ENCODE measurements around the gene ZBTB5.
A peak's percentile ranks its signal among the peaks of the same experiment; 100 is the strongest.
"Not testable (repeated sequence)": the region's sequence is repeated elsewhere in the genome, so short reads cannot be mapped to it uniquely, and the experiment has no call there.

ZBTB5 gene

DNA sequence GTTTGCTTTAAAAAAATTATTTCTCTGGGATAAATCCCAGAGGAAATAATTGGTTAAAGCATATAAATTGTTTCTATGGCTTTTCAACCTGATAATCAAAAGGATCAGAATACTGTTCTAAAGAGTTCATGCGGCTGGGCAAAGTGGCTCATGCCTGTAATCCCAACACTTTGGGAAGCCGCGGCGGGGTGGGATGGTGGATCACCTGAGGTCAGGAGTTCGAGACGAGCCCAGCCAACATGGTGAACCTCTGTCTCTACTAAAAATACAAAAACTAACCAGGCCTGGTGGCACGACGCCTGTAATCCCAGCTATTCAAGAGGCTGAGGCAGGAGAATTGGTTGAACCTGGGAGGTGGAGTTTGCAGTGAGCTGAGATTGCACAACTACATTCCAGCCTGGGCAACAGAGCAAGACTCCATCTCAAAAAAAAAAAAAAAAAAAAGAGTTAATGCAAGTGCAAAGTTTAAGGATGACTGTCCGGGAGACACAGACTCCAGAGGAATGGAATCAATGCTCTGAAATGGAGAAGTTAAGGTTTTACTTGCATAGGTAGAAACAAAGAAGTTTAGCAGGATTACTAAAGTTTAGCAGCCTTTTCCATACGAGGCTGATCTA is 59.4 kb downstream of the ZBTB5 start:
- peak overlapping the region in 1 of 2 donors; percentile 29 for H3K4me3 Mint-ChIP-seq
- H3K9me3 Mint-ChIP-seq: peaks cover 0 to 7% of the 10 kb centered on the region in 2 donors
- DNase-seq: no peak
- peaks cover 60 to 93% of the 10 kb centered on the region in 2 donors for H3K4me1 Mint-ChIP-seq
- H3K36me3 Mint-ChIP-seq: peaks cover 9 to 29% of the 10 kb centered on the region in 2 donors
- no peak for ATAC-seq (replicated peaks)
- no peaks in the 10 kb centered on the region for H3K27me3 Mint-ChIP-seq
- peak overlapping the region; percentile 98 for H3K27ac Mint-ChIP-seq

DNA sequence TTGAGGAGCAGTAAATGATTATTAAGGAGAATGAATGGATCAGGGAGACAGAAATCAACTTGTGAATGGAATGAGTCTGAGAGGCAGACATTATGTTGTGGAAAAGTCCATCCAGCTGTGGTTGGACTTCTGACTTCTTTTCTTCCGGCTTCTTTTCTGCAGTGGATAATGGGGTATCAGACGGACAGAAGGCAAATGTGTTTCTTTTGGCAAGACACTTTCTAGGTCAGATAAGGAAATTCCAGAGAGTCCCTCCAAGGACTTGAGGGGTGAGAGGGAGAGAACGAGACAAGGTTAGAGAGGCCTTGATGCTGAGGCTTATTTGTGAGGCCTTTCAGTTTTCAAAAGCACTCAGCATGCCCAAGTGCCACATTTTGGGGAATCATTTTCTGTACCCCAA is 59.9 kb downstream of the ZBTB5 start:
- Mint-ChIP-seq H3K27me3 (no peaks in the 10 kb centered on the region), H3K4me3 (peak overlapping the region; percentile 3 to 27), H3K9me3 (peaks cover 0 to 7% of the 10 kb centered on the region in 2 donors), H3K4me1 (peaks cover 54 to 93% of the 10 kb centered on the region in 2 donors), H3K36me3 (peaks cover 9 to 28% of the 10 kb centered on the region in 2 donors), H3K27ac (peak overlapping the region; percentile 98)
- no peak for ATAC-seq (replicated peaks)
- no peak for DNase-seq

DNA sequence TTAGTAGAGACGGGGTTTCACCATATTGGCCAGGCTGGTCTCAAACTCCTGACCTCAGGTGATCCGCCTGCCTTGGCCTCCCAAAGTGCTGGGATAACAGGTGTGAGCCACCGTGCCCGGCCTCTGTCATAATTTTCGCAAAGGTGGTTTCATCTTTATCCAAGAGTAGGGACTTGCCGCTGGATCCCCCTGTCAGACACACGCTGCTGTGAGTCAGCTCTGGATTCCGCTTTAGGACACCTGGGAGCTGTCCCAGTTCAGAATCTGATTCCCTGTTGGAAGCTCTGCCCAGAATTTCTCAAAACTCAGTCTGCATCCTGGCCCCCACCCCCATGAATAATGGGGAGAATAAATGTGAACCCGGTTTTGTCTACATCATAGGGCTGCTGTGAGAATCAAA is 60.7 kb downstream of the ZBTB5 start:
- Mint-ChIP-seq H3K27me3 (no peaks in the 10 kb centered on the region), H3K9me3 (peaks cover 0 to 7% of the 10 kb centered on the region in 2 donors), H3K36me3 (peaks cover 9 to 25% of the 10 kb centered on the region in 2 donors), H3K4me3 (peak overlapping the region; percentile 7 to 27), H3K27ac (peak overlapping the region; percentile 98), H3K4me1 (peaks cover 54 to 93% of the 10 kb centered on the region in 2 donors)
- ATAC-seq (replicated peaks): no peak
- DNase-seq: no peak

DNA sequence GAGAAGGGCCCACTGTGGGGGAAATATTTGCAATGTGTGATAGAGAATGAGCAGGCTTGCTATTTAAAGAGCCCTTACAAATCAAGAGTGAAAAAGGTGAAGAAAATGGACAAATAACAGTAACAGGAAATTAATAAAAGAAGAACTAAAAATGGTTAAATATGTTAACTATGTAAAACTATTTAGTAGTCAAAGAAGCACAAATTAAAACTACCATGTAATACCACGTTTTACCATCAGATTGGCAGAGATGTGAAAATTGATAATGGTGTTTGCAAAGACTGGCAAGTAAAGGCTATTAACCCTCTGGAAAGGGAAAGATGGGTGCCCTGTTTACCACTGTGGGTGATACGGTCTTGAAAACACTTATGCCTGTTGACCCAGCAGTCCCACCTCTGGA is 65.9 kb downstream of the ZBTB5 start:
- ATAC-seq (replicated peaks) (peak; percentile 23 to 28), DNase-seq (no peak)
- Mint-ChIP-seq H3K27ac (peak overlapping the region; percentile 95), H3K36me3 (peaks cover 4 to 20% of the 10 kb centered on the region in 2 donors), H3K4me3 (peak overlapping the region in 1 of 2 donors; percentile 69), H3K27me3 (no peaks in the 10 kb centered on the region), H3K4me1 (peaks cover 49 to 81% of the 10 kb centered on the region in 2 donors), H3K9me3 (peaks cover 0 to 1% of the 10 kb centered on the region in 2 donors)

DNA sequence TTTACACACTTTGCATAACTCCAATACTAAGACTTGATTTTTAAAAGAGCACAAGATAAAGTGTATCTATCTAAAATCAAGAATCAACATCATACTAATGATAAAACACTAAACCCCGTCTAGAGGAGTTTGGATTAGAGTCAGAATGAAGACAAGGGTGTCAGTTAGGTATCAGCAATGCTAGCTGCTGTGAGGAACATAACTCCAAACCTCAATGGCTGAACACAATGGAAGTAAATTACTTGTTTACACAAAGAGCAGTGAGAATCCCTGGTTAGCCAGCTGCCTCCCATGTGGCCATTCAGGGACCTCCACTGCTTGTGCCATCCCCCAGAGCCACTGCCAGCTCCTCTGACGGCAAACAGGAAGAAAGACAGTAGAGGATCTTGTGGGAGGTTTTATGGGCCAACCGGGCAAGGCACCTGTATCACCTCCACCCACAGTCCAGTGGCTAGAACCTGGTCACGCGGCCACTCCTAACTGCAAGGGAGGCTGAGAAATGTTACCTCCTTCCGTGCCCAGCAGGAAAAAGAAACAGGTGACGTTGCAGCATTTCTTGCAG is 66.7 kb downstream of the ZBTB5 start:
- Mint-ChIP-seq H3K9me3 (peaks cover 0 to 1% of the 10 kb centered on the region in 2 donors), H3K4me3 (peak overlapping the region; percentile 69 to 72), H3K27me3 (no peaks in the 10 kb centered on the region), H3K27ac (peak overlapping the region; percentile 95), H3K4me1 (peaks cover 44 to 81% of the 10 kb centered on the region in 2 donors), H3K36me3 (peaks cover 4 to 20% of the 10 kb centered on the region in 2 donors)
- no peak for DNase-seq
- peak; percentile 18 to 31 for ATAC-seq (replicated peaks)

DNA sequence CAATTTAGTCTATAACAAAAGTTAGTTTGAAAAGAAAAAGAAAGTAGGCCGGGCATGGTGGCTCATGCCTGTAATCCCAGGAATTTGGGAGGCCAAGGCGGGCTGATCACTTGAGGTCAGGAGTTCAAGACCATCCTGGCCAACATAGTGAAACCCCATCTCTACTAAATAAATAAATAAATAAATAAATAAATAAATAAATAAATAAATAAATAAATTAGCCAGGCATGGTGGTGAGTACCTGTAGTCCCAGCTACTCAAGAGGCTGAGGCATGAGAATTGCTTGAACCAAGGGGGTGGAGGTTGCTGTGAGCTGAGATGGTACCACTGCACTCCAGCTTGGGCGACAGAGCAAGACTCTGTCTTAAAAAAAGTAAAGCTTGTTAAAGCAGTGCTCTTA is 67.3 kb downstream of the ZBTB5 start:
- ATAC-seq (replicated peaks); H3K9me3 Mint-ChIP-seq; DNase-seq; H3K27me3 Mint-ChIP-seq: not testable (repeated sequence)
- Mint-ChIP-seq H3K4me3 (peak overlapping the region in 1 of 2 donors; percentile 53), H3K27ac (peak overlapping the region; percentile 95), H3K36me3 (peaks cover 4 to 15% of the 10 kb centered on the region in 2 donors), H3K4me1 (peaks cover 38 to 76% of the 10 kb centered on the region in 2 donors)

DNA sequence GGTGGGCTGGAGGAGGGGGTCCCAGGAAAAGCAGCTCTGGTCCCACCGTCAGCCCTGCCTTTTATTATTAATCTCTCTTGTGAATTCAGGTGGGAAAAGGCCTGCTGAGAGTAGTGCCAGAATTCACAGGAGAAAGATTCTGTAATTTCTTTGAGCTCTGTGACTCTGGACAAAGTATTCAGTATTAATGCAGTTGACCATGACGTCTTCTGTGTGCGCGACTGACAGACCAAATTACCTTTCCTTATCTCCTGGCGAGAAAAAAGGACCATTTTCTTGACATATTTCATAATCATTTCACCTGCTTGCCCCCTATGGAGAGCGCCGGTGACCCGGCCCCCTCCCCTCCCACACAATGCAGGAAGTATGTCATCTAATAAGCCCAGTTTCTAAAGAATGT is 69.6 kb downstream of the ZBTB5 start:
- Mint-ChIP-seq H3K4me1 (peaks cover 39 to 67% of the 10 kb centered on the region in 2 donors), H3K36me3 (peaks cover 6 to 14% of the 10 kb centered on the region in 2 donors), H3K4me3 (no peak overlapping the region), H3K27me3 (no peaks in the 10 kb centered on the region), H3K9me3 (peaks cover 0 to 1% of the 10 kb centered on the region in 2 donors), H3K27ac (peak overlapping the region; percentile 90)
- DNase-seq (no peak), ATAC-seq (replicated peaks) (no peak)

DNA sequence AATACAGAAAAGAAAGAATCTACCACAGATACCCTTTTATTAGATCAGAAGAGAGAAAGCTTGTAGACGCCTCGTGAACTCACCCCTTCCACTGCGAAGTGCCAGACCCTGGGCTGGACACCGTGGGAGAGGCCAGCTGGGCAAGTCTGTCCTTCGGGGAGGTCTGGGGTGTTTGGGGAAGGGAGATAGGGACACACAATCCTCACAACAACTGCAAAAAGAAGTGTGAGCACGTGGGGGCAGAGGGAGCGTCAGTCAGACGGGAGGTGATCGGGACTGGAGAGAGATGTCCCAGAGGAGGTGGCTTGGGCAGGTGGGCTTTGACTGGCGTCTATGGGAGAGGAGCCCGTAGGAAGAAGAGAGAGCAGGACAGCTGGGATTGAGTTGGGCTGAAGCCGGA is 70.0 kb downstream of the ZBTB5 start:
- Mint-ChIP-seq H3K9me3 (peaks cover 0 to 1% of the 10 kb centered on the region in 2 donors), H3K4me1 (peaks cover 42 to 67% of the 10 kb centered on the region in 2 donors), H3K27me3 (no peaks in the 10 kb centered on the region), H3K4me3 (no peak overlapping the region), H3K36me3 (peaks cover 6 to 14% of the 10 kb centered on the region in 2 donors), H3K27ac (peak overlapping the region; percentile 90)
- no peak for DNase-seq
- no peak for ATAC-seq (replicated peaks)

DNA sequence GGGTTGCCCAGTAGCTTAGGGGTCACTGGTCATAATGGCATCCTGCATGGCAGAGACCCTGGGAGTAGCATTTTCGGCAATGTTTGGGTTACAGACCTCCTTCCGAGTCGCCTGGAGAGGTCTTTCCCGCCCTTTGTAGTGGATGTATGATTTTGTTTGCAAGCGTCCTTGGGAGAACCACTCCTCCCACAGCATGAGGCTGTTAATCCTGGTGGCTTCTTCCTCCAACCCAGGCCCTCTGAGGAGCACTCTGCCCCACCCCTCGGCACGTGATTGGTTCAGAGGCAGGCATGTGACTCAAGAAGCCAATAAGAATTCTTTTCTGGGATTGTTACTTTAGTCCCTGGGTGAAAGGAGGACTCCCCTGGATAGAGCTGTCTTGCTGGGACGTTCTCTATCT is 73.0 kb downstream of the ZBTB5 start:
- no peak overlapping the region for H3K4me3 Mint-ChIP-seq
- H3K4me1 Mint-ChIP-seq: peaks cover 34 to 71% of the 10 kb centered on the region in 2 donors
- peaks cover 7 to 10% of the 10 kb centered on the region in 2 donors for H3K36me3 Mint-ChIP-seq
- H3K27me3 Mint-ChIP-seq: no peaks in the 10 kb centered on the region
- DNase-seq (no peak), ATAC-seq (replicated peaks) (no peak)
- H3K27ac Mint-ChIP-seq: no peak overlapping the region
- H3K9me3 Mint-ChIP-seq: no peaks in the 10 kb centered on the region

DNA sequence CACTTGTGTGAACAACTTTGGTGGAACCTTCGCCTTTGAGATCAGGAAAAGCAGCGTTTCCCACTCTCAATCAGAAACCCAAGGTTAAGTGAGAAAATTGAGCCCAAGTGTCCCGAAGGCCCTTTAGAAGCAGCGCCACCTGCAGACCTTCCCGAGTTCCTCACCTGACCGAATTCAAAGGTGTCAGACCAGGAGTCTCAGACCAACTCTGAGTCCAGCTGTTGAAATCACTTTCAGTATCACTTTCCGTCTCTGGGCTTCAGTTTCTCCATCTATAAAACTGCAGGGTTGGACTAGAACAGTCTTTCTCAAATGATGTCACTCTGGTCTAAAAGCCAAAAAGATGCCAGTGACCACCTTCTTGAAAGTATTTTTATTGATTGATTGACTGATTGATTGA is 74.5 kb downstream of the ZBTB5 start:
- Mint-ChIP-seq H3K4me1 (peaks cover 40 to 81% of the 10 kb centered on the region in 2 donors), H3K27ac (peak overlapping the region; percentile 80), H3K27me3 (no peaks in the 10 kb centered on the region), H3K9me3 (no peaks in the 10 kb centered on the region), H3K4me3 (peak overlapping the region; percentile 23 to 40), H3K36me3 (peaks cover 7 to 14% of the 10 kb centered on the region in 2 donors)
- DNase-seq (peak; percentile 57), ATAC-seq (replicated peaks) (peak; percentile 62 to 70)
